CD4-positive, CD25-positive, alpha-beta regulatory T cell (primary cell): Measurements from ENCODE around the gene ATP6V0A4. TPM values are rescaled to one million over a fixed set of nuclear protein-coding genes. Genes with fewer than 3 reads are reported as not detected.

ENCODE experiments used
- ATAC-seq, 2 donors: fragments of 150-1000 bp; cut with Tn5 transposase; one replicate each; pipeline ENCODE4 v1.10.0; 2021; ENCODE audit warnings: low read depth in 2 of 2, moderate number of reproducible peaks in 2 of 2, moderate library complexity in 1 of 2
- DNase-seq, 3 donors: peaks; one replicate each; pipeline versions ENCODE4 v3.0.0 to v3.0.0-alpha.2; 2012 to 2022; ENCODE audit warnings: mixed read lengths in 1 of 3
- H3K27ac ChIP-seq: one replicate; pipeline ENCODE4 v1.7.0; 2013; ENCODE audit warnings: mild to moderate bottlenecking, low read length; ENCODE audit not compliant: insufficient read depth, poor library complexity, severe bottlenecking
- H3K27me3 ChIP-seq: one replicate; pipeline ENCODE4 v1.7.0; 2013; ENCODE audit warnings: low read length; ENCODE audit not compliant: control insufficient read depth, insufficient read depth
- H3K36me3 ChIP-seq: one replicate; pipeline ENCODE4 v1.7.0; 2013; ENCODE audit warnings: mild to moderate bottlenecking, low read length, moderate library complexity; ENCODE audit not compliant: control insufficient read depth, insufficient read depth
- H3K4me1 ChIP-seq: 2 replicates; pipeline ENCODE4 v1.7.0; 2013; ENCODE audit warnings: mild to moderate bottlenecking, low read length; ENCODE audit not compliant: insufficient read depth, control insufficient read depth, poor library complexity, severe bottlenecking
- H3K4me3 ChIP-seq: one replicate; pipeline ENCODE4 v1.7.0; 2013; ENCODE audit warnings: low read depth, mild to moderate bottlenecking, low read length, moderate library complexity
- H3K9me3 ChIP-seq, 2 experiments: 1 replicate in 1 of 2; 2 replicates in 1 of 2; pipeline ENCODE4 v1.7.0; 2013; ENCODE audit warnings: low read length in 2 of 2, mild to moderate bottlenecking in 1 of 2, moderate library complexity in 1 of 2; ENCODE audit not compliant: control insufficient read depth in 2 of 2
- H3K27ac Mint-ChIP-seq, 3 donors: one replicate each; pipeline ENCODE4 v1.8.0; 2020 to 2022; ENCODE audit warnings: mild to moderate bottlenecking in 3 of 3, mixed read lengths in 3 of 3, moderate library complexity in 2 of 3
- H3K27me3 Mint-ChIP-seq: one replicate; pipeline ENCODE4 v1.8.0; 2022; ENCODE audit warnings: mild to moderate bottlenecking, mixed read lengths
- H3K36me3 Mint-ChIP-seq: one replicate; pipeline ENCODE4 v1.8.0; 2020; ENCODE audit warnings: mixed read lengths
- H3K4me1 Mint-ChIP-seq, 4 donors: one replicate each; pipeline ENCODE4 v1.8.0; 2020 to 2022; ENCODE audit warnings: mixed read lengths in 4 of 4, mild to moderate bottlenecking in 1 of 4
- H3K4me3 Mint-ChIP-seq, 4 donors: one replicate each; pipeline ENCODE4 v1.8.0; 2020 to 2022; ENCODE audit warnings: mild to moderate bottlenecking in 4 of 4, mixed read lengths in 4 of 4, moderate library complexity in 3 of 4
- H3K9me3 Mint-ChIP-seq, 7 donors: one replicate each; pipeline ENCODE4 v1.8.0; 2020 to 2022; ENCODE audit warnings: mixed read lengths in 7 of 7, mild to moderate bottlenecking in 3 of 7, moderate library complexity in 2 of 7
- polyA plus RNA-seq, 4 donors: library from polyadenylated mRNA; unstranded; fragments of 300-500 nt; fragmentation: Illumina TruSeq; gene quantifications; one replicate each; pipeline ENCODE4 v1.2.3, GENCODE V29; 2021
- total RNA-seq: library from RNA; stranded (reverse); gene quantifications from one replicate; pipeline ENCODE4 v1.2.3, GENCODE V29; 2022

ATP6V0A4 gene
- total and polyA plus RNA-seq, 5 donors from 2014 or later: not detected

DNA sequence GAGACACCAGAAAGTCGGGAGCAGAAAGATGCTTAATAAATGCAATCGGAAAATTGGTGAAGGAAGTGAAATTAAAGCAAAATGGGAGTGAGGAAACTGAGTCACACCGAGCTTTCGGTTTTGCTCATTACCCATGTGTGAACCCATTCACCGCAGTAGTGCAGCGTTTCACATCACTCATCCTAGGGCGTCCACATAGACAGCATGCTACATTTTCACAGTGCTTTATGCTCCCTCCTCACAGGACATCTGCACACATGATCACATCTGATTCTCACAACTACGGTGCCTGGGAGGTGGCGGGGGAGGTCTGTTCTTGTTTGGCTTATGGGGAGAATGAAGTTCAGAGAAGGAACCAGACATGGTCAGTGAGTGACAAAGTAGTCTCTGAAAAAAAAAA lies 36.6 kb upstream of the ATP6V0A4 start:
- peaks cover 4% of the 10 kb centered on the region for H3K27me3 ChIP-seq
- no peak for ATAC-seq

DNA sequence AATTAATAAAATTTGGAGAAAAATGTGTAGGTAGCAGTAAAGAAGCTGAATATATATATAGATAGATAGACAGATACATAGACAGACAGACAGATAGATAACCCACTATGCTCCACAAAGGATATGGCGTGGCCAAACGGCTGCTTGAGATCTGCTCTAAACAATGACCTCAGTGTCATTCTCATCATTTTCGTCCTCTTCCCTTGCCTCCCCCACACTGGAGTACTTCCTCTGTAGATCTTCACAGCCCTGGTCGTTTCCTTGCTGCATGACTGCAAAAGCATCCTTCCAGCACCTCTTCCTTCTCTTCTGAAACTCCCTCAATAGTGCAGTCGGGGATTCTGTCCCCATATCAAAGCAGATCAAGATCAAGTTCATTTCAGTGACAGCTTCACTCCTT lies 35.6 kb upstream of the ATP6V0A4 start:
- DNase-seq: no peak
- no peaks in the 10 kb centered on the region for H3K9me3 ChIP-seq

More for the DNA sequence above, 36.6 kb upstream of the ATP6V0A4 start:
- Histone ChIP-seq H3K4me1 (no peaks in the 10 kb centered on the region), H3K9me3 (no peaks in the 10 kb centered on the region), H3K27ac (no peak overlapping the region), H3K36me3 (no peaks in the 10 kb centered on the region), H3K4me3 (no peak overlapping the region)
- Mint-ChIP-seq H3K9me3 (peaks cover 0 to 2% (median 0%) of the 10 kb centered on the region in 7 donors), H3K36me3 (no peaks in the 10 kb centered on the region), H3K4me3 (no peak overlapping the region), H3K27ac (no peak overlapping the region), H3K27me3 (peaks cover 29% of the 10 kb centered on the region), H3K4me1 (peaks cover 0 to 5% (median 0%) of the 10 kb centered on the region in 4 donors)
- no peak for DNase-seq

DNA sequence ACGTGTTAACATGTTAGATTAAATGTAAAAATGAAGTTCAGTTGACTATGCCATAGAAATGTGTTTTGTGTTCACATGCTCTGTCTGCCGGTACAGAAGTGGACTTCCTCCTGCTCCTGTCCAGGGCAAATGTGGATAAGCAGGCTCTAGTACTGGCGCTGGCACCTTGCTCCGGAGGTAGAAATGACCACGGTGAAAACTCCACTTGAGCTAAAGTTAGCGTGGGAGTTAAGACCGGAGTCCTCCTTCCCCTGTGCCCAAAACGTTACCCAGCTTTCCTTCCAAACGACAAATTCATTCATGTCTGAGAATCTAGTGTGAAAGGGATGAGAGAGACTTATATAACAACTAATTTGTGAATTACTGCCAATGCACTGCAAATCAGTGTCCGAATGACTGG lies 35.0 kb upstream of the ATP6V0A4 start:
- DNase-seq (no peak), ATAC-seq (no peak)
- Histone ChIP-seq H3K36me3 (no peaks in the 10 kb centered on the region), H3K4me1 (no peaks in the 10 kb centered on the region), H3K9me3 (no peaks in the 10 kb centered on the region), H3K27ac (no peak overlapping the region), H3K27me3 (peaks cover 4% of the 10 kb centered on the region), H3K4me3 (no peak overlapping the region)
- H3K27me3 Mint-ChIP-seq: peaks cover 34% of the 10 kb centered on the region
- no peak overlapping the region for H3K4me3 Mint-ChIP-seq
- no peaks in the 10 kb centered on the region for H3K36me3 Mint-ChIP-seq
- H3K9me3 Mint-ChIP-seq: peaks cover 0 to 2% (median 0%) of the 10 kb centered on the region in 7 donors
- H3K4me1 Mint-ChIP-seq: peaks cover 0 to 5% (median 0%) of the 10 kb centered on the region in 4 donors
- H3K27ac Mint-ChIP-seq: no peak overlapping the region

More for the DNA sequence above, 35.6 kb upstream of the ATP6V0A4 start:
- ATAC-seq: no peak
- Mint-ChIP-seq H3K27ac (no peak overlapping the region), H3K4me1 (peaks cover 0 to 5% (median 0%) of the 10 kb centered on the region in 4 donors), H3K36me3 (no peaks in the 10 kb centered on the region), H3K4me3 (no peak overlapping the region), H3K9me3 (peaks cover 0 to 2% (median 0%) of the 10 kb centered on the region in 7 donors), H3K27me3 (peaks cover 32% of the 10 kb centered on the region)
- Histone ChIP-seq H3K36me3 (no peaks in the 10 kb centered on the region), H3K4me3 (no peak overlapping the region), H3K27me3 (peaks cover 4% of the 10 kb centered on the region), H3K4me1 (no peaks in the 10 kb centered on the region), H3K27ac (no peak overlapping the region)

DNA sequence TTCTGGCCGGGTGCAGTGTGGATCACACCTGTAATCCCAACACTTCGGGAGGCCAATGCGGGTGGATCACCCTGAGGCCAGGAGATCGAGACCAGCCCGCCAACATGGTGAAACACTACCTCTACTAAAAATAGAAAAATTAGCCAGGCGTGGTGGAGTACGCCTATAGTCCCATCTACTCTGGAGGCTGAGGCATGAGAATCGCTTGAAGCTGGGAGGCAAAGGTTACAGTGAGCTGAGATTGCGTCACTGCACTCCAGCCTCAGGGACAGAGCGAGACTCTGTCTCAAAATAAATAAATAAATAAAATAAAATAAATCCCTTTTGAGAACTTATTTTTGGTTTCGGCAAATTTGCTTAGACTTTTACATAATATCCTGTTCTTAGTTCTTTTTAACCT lies 31.3 kb upstream of the ATP6V0A4 start:
- no peak for DNase-seq
- Histone ChIP-seq H3K36me3 (no peaks in the 10 kb centered on the region), H3K9me3 (no peaks in the 10 kb centered on the region), H3K27me3 (no peaks in the 10 kb centered on the region), H3K4me3 (no peak overlapping the region), H3K27ac (no peak overlapping the region), H3K4me1 (no peaks in the 10 kb centered on the region)
- Mint-ChIP-seq H3K27ac (no peak overlapping the region), H3K9me3 (peaks cover 0 to 2% (median 0%) of the 10 kb centered on the region in 7 donors), H3K4me3 (no peak overlapping the region), H3K4me1 (peaks cover 0 to 4% (median 0%) of the 10 kb centered on the region in 4 donors), H3K36me3 (no peaks in the 10 kb centered on the region), H3K27me3 (peaks cover 32% of the 10 kb centered on the region)
- ATAC-seq: no peak

DNA sequence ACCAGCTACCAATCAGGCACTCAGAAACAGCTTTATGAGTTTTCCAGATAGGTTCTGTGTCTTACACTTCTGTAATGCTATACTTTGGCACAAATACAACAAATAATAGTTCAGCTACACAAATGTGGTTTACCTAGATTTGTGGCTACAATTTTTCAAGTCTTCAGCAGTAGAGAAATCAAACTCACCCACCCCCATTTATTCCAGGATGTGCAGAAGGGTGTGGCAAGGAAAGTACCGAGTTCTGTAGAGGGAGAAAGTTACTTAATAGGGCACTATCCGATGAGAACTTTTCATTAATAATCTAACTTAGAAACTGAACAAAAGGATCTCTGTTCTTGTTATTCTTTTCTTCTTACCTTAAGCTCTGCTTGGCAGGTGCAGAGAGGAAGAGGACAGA lies 30.3 kb upstream of the ATP6V0A4 start:
- no peak overlapping the region for H3K4me3 ChIP-seq
- Mint-ChIP-seq H3K36me3 (no peaks in the 10 kb centered on the region), H3K4me1 (no peaks in the 10 kb centered on the region), H3K27ac (no peak overlapping the region), H3K27me3 (peaks cover 24% of the 10 kb centered on the region), H3K4me3 (no peak overlapping the region), H3K9me3 (no peaks in the 10 kb centered on the region)
- H3K4me1 ChIP-seq: no peaks in the 10 kb centered on the region
- no peaks in the 10 kb centered on the region for H3K36me3 ChIP-seq
- no peak for ATAC-seq
- H3K27me3 ChIP-seq: no peaks in the 10 kb centered on the region
- H3K9me3 ChIP-seq: no peaks in the 10 kb centered on the region
- DNase-seq: no peak
- no peak overlapping the region for H3K27ac ChIP-seq

DNA sequence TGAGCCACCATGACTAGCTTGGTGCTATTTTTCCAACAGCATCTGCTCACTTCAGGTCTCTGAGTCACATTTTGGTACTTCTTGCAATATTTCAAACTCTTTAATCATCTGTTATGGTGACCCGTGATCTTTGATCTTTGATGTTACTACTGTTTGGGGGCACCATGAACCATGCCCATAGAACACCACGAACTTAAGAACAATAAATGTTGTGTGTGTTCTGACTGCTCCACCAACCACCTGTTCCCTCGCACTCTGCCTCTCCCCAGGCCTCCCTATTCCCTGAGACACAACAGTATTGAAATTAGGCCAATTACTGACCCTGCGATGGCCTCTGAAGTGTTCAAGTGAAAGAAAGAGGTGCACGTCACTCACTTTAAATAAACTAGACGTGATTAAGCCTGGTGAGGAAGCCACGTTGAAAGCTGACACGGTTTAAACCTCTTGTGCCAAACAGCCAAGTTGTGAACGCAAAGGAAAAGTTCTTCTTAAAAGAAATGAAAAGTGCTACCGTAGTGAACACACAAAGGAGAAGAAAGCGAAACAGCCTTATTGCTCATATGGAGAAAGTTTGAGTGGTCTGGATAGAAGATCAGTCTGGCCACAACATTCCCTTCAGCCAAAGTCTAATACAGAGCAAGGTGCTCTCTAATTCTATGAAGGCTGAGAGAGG lies 27.2 kb upstream of the ATP6V0A4 start:
- no peaks in the 10 kb centered on the region for H3K4me1 Mint-ChIP-seq
- H3K9me3 ChIP-seq: no peaks in the 10 kb centered on the region

DNA sequence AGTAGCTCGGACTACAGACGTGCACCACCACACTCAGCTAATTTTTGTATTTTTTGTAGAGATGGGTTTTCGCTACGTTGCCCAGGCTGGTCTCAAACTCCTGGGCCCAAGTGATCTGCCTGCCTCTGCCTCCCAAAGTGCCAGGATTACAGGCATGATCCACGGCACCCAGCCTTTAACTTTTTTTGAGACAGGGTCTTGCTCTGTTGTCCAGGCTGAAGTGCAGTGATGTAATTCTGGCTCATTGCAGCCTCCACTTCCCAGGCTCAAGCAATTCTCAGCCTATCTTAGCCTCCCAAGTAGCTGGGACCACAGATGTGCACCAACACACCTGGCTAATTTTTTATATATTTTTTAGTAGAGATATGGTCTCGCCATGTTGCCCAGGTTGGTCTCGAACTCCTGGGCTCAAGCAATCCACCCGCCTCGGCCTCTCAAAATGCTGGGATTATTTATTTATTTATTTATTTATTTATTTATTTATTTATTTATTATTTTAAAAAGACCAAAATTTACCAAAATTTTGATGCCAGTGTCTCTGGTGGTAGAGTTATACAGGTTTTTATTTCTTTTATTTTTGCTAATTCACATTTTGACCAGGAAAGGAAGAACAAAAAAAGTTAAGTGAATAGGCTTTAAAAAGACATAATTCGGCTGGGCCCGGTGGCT lies 25.0 kb upstream of the ATP6V0A4 start:
- H3K9me3 ChIP-seq: no peaks in the 10 kb centered on the region
- no peak for DNase-seq
- H3K4me1 ChIP-seq: no peaks in the 10 kb centered on the region
- Mint-ChIP-seq H3K9me3 (no peaks in the 10 kb centered on the region), H3K27ac (no peak overlapping the region), H3K36me3 (no peaks in the 10 kb centered on the region), H3K4me3 (no peak overlapping the region), H3K27me3 (peaks cover 9% of the 10 kb centered on the region), H3K4me1 (no peaks in the 10 kb centered on the region)
- no peaks in the 10 kb centered on the region for H3K36me3 ChIP-seq
- no peaks in the 10 kb centered on the region for H3K27me3 ChIP-seq
- no peak overlapping the region for H3K4me3 ChIP-seq
- H3K27ac ChIP-seq: no peak overlapping the region
- no peak for ATAC-seq

More for the DNA sequence above, 27.2 kb upstream of the ATP6V0A4 start:
- ATAC-seq (no peak), DNase-seq (no peak)
- Mint-ChIP-seq H3K4me3 (no peak overlapping the region), H3K9me3 (no peaks in the 10 kb centered on the region), H3K36me3 (no peaks in the 10 kb centered on the region), H3K27me3 (peaks cover 10% of the 10 kb centered on the region), H3K27ac (no peak overlapping the region)
- Histone ChIP-seq H3K27me3 (no peaks in the 10 kb centered on the region), H3K27ac (no peak overlapping the region), H3K4me3 (no peak overlapping the region), H3K36me3 (no peaks in the 10 kb centered on the region), H3K4me1 (no peaks in the 10 kb centered on the region)

DNA sequence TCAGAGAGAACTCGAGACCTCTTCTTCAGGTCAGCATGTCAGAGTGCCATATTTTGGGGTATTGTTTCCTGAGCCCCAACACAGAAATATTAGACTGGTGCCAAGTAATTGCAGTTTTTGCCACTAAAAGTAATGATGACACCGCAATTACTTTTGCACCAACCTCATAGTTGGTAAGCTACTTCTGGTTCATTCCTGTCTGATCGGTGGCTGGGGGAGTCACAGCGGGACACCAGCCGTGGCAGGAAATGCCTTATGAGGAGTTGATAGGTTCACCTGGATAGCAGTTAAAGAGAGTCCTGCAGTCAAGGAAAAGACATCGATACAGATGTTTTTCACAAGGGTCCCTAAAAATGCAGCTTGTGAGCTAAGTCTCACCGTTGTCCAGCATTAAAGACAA lies 23.9 kb upstream of the ATP6V0A4 start:
- H3K27ac Mint-ChIP-seq: peak overlapping the region in 1 of 3 donors; percentile 20
- no peaks in the 10 kb centered on the region for H3K9me3 Mint-ChIP-seq
- H3K4me3 Mint-ChIP-seq: no peak overlapping the region

More for the DNA sequence above, 23.9 kb upstream of the ATP6V0A4 start:
- no peaks in the 10 kb centered on the region for H3K27me3 ChIP-seq
- no peak overlapping the region for H3K4me3 ChIP-seq
- DNase-seq (no peak), ATAC-seq (no peak)
- no peaks in the 10 kb centered on the region for H3K4me1 Mint-ChIP-seq
- no peaks in the 10 kb centered on the region for H3K36me3 ChIP-seq
- no peak overlapping the region for H3K27ac ChIP-seq
- H3K9me3 ChIP-seq: no peaks in the 10 kb centered on the region
- no peaks in the 10 kb centered on the region for H3K4me1 ChIP-seq
- peaks cover 10% of the 10 kb centered on the region for H3K27me3 Mint-ChIP-seq
- H3K36me3 Mint-ChIP-seq: no peaks in the 10 kb centered on the region
